Activated T-cell treated with anti-CD3 and anti-CD28 coated beads, Interleukin-2, amount 50 U/mL, for 4 hours (primary cell): Measurements from ENCODE around the gene CFDP1. TPM values are rescaled to one million over a fixed set of nuclear protein-coding genes. Genes with fewer than 3 reads are reported as not detected.

Source experiments
- ATAC-seq, 2 donors: fragments of 200-7000 bp; cut with Tn5 transposase; one replicate each; pipeline ENCODE4 v1.10.0; 2021
- DNase-seq: peaks from one replicate; pipeline ENCODE4 v3.0.0-alpha.2; 2020
- H3K27me3 Mint-ChIP-seq: one replicate; pipeline ENCODE4 v1.8.0; 2021; ENCODE audit warnings: low read depth, mixed read lengths
- H3K36me3 Mint-ChIP-seq: one replicate; pipeline ENCODE4 v1.8.0; 2022; ENCODE audit warnings: mixed read lengths; ENCODE audit not compliant: insufficient read depth
- H3K4me1 Mint-ChIP-seq: one replicate; pipeline ENCODE4 v1.8.0; 2021; ENCODE audit warnings: low read depth, mixed read lengths
- H3K4me3 Mint-ChIP-seq: one replicate; pipeline ENCODE4 v1.8.0; 2021; ENCODE audit warnings: mild to moderate bottlenecking, moderate library complexity, mixed read lengths
- H3K9me3 Mint-ChIP-seq: one replicate; pipeline ENCODE4 v1.8.0; 2021; ENCODE audit warnings: mixed read lengths
- total RNA-seq, 3 donors: library from RNA; stranded (reverse); gene quantifications; one replicate each; pipeline ENCODE4 v1.2.1, GENCODE V29; 2021

Gene CFDP1
- total RNA-seq, 3 donors from 2014 or later = 28.3 to 33.2 (median 28.6) TPM

- H3K36me3 Mint-ChIP-seq = peaks cover 32% of the 10 kb centered on the region
- no peaks in the 10 kb centered on the region for H3K9me3 Mint-ChIP-seq
These were observed 127.8 kb downstream of the CFDP1 start for GRCh38 chr16:75305364-75306098.

GRCh38 chr16:75304521-75305363 lies 128.6 kb downstream of the CFDP1 start:
- no peaks in the 10 kb centered on the region for H3K27me3 Mint-ChIP-seq
- DNase-seq = no peak

More at GRCh38 chr16:75305364-75306098, 127.8 kb downstream of the CFDP1 start:
- H3K4me3 Mint-ChIP-seq = no peak overlapping the region
- no peaks in the 10 kb centered on the region for H3K27me3 Mint-ChIP-seq
- H3K4me1 Mint-ChIP-seq = peaks cover 24% of the 10 kb centered on the region
- DNase-seq (peak; percentile 30), ATAC-seq (peak; percentile 96 to 97)

GRCh38 chr16:75301804-75302203 lies 131.5 kb downstream of the CFDP1 start:
- Mint-ChIP-seq H3K36me3 (peaks cover 47% of the 10 kb centered on the region), H3K4me1 (peaks cover 21% of the 10 kb centered on the region), H3K9me3 (no peaks in the 10 kb centered on the region), H3K27me3 (no peaks in the 10 kb centered on the region), H3K4me3 (no peak overlapping the region)
- ATAC-seq = no peak
- no peak for DNase-seq

More at GRCh38 chr16:75304521-75305363, 128.6 kb downstream of the CFDP1 start:
- peaks cover 24% of the 10 kb centered on the region for H3K4me1 Mint-ChIP-seq
- H3K9me3 Mint-ChIP-seq = no peaks in the 10 kb centered on the region
- no peak overlapping the region for H3K4me3 Mint-ChIP-seq
- no peak for ATAC-seq
- peaks cover 35% of the 10 kb centered on the region for H3K36me3 Mint-ChIP-seq

GRCh38 chr16:75298267-75298666 lies 135.0 kb downstream of the CFDP1 start:
- H3K9me3 Mint-ChIP-seq = no peaks in the 10 kb centered on the region
- no peak for ATAC-seq
- DNase-seq = no peak
- H3K4me3 Mint-ChIP-seq = no peak overlapping the region
- H3K36me3 Mint-ChIP-seq = peaks cover 48% of the 10 kb centered on the region
- no peaks in the 10 kb centered on the region for H3K4me1 Mint-ChIP-seq
- H3K27me3 Mint-ChIP-seq = no peaks in the 10 kb centered on the region

GRCh38 chr16:75296606-75297005 lies 136.7 kb downstream of the CFDP1 start:
- no peak overlapping the region for H3K4me3 Mint-ChIP-seq
- H3K36me3 Mint-ChIP-seq = peaks cover 52% of the 10 kb centered on the region
- no peaks in the 10 kb centered on the region for H3K9me3 Mint-ChIP-seq
- H3K4me1 Mint-ChIP-seq = no peaks in the 10 kb centered on the region
- no peaks in the 10 kb centered on the region for H3K27me3 Mint-ChIP-seq
- no peak for DNase-seq
- no peak for ATAC-seq

- DNase-seq = no peak
- no peaks in the 10 kb centered on the region for H3K9me3 Mint-ChIP-seq
- peaks cover 52% of the 10 kb centered on the region for H3K36me3 Mint-ChIP-seq
- no peaks in the 10 kb centered on the region for H3K4me1 Mint-ChIP-seq
- no peak overlapping the region for H3K4me3 Mint-ChIP-seq
- no peak for ATAC-seq
- peaks cover 2% of the 10 kb centered on the region for H3K27me3 Mint-ChIP-seq
These were observed 138.4 kb downstream of the CFDP1 start for GRCh38 chr16:75294773-75295459.

GRCh38 chr16:75293772-75294171 lies 139.5 kb downstream of the CFDP1 start:
- peaks cover 45% of the 10 kb centered on the region for H3K36me3 Mint-ChIP-seq
- H3K9me3 Mint-ChIP-seq = no peaks in the 10 kb centered on the region
- H3K4me1 Mint-ChIP-seq = peaks cover 7% of the 10 kb centered on the region
- DNase-seq (no peak), ATAC-seq (no peak)
- H3K4me3 Mint-ChIP-seq = no peak overlapping the region
- H3K27me3 Mint-ChIP-seq = peaks cover 2% of the 10 kb centered on the region

GRCh38 chr16:75293173-75293572 lies 140.1 kb downstream of the CFDP1 start:
- Mint-ChIP-seq H3K4me1 (peaks cover 13% of the 10 kb centered on the region), H3K4me3 (no peak overlapping the region), H3K36me3 (peaks cover 43% of the 10 kb centered on the region), H3K27me3 (peaks cover 2% of the 10 kb centered on the region), H3K9me3 (no peaks in the 10 kb centered on the region)
- no peak for ATAC-seq
- no peak for DNase-seq

GRCh38 chr16:75292691-75293090 lies 140.6 kb downstream of the CFDP1 start:
- H3K9me3 Mint-ChIP-seq = no peaks in the 10 kb centered on the region
- no peak for DNase-seq
- peaks cover 2% of the 10 kb centered on the region for H3K27me3 Mint-ChIP-seq
- ATAC-seq = no peak
- no peak overlapping the region for H3K4me3 Mint-ChIP-seq
- peaks cover 14% of the 10 kb centered on the region for H3K4me1 Mint-ChIP-seq
- peaks cover 38% of the 10 kb centered on the region for H3K36me3 Mint-ChIP-seq

- Mint-ChIP-seq H3K9me3 (no peaks in the 10 kb centered on the region), H3K36me3 (peaks cover 37% of the 10 kb centered on the region), H3K27me3 (peaks cover 10% of the 10 kb centered on the region), H3K4me3 (no peak overlapping the region), H3K4me1 (peaks cover 14% of the 10 kb centered on the region)
- DNase-seq (no peak), ATAC-seq (no peak)
These were observed 144.1 kb downstream of the CFDP1 start for GRCh38 chr16:75289189-75289588.

- peak; percentile 89 to 91 for ATAC-seq
- H3K27me3 Mint-ChIP-seq = peaks cover 10% of the 10 kb centered on the region
- no peak overlapping the region for H3K4me3 Mint-ChIP-seq
- no peak for DNase-seq
- peaks cover 32% of the 10 kb centered on the region for H3K36me3 Mint-ChIP-seq
- no peaks in the 10 kb centered on the region for H3K9me3 Mint-ChIP-seq
- peaks cover 14% of the 10 kb centered on the region for H3K4me1 Mint-ChIP-seq
These were observed 144.6 kb downstream of the CFDP1 start for GRCh38 chr16:75288596-75289120.

- Mint-ChIP-seq H3K9me3 (no peaks in the 10 kb centered on the region), H3K27me3 (peaks cover 10% of the 10 kb centered on the region), H3K4me1 (peaks cover 14% of the 10 kb centered on the region), H3K36me3 (peaks cover 31% of the 10 kb centered on the region), H3K4me3 (no peak overlapping the region)
- ATAC-seq (peak; percentile 14 to 15), DNase-seq (no peak)
These were observed 145.1 kb downstream of the CFDP1 start for GRCh38 chr16:75288181-75288580.

GRCh38 chr16:75287708-75288107 lies 145.6 kb downstream of the CFDP1 start:
- H3K4me3 Mint-ChIP-seq = no peak overlapping the region
- H3K4me1 Mint-ChIP-seq = peaks cover 14% of the 10 kb centered on the region
- ATAC-seq (no peak), DNase-seq (no peak)
- peaks cover 26% of the 10 kb centered on the region for H3K36me3 Mint-ChIP-seq
- H3K27me3 Mint-ChIP-seq = peaks cover 10% of the 10 kb centered on the region
- no peaks in the 10 kb centered on the region for H3K9me3 Mint-ChIP-seq

- no peak for ATAC-seq
- Mint-ChIP-seq H3K4me1 (peaks cover 14% of the 10 kb centered on the region), H3K4me3 (no peak overlapping the region), H3K36me3 (peaks cover 14% of the 10 kb centered on the region), H3K9me3 (no peaks in the 10 kb centered on the region), H3K27me3 (peaks cover 13% of the 10 kb centered on the region)
- no peak for DNase-seq
These were observed 146.9 kb downstream of the CFDP1 start for GRCh38 chr16:75286389-75286788.
